ENCODE measurements around the gene COMMD10. TPM values are rescaled to one million over a fixed set of nuclear protein-coding genes. Genes with fewer than 3 reads are reported as not detected.

The COMMD10 gene
- total and polyA plus RNA-seq, 2 of the 4 experiments (the other 2 are of a cell fraction), result 12.8 to 20.4 TPM

DNA sequence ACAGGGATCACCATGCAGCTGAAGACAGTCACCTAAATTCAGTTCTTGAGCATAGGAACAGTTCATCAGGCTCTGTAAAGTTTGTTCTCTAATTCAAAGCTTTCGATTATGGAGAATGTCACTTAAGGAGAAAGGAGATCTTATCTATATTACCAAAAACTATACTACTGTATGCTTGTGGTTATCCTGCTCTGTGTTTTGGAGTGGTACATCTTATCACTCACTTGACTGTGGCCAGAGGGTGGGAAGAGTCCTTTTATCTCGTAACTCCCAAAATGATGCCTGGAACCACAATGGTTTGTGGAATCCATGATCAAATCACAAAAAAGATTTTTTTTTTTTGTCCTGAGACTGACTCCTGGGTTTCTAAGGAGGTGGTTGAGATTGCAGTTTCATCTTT, 230.7 kb downstream of the COMMD10 start:
- no peak overlapping the region for H3K56ac ChIP-seq (ENCODE audit: extremely low read depth, insufficient read depth, low read length)
- no peak overlapping the region for H3K4me2 ChIP-seq (ENCODE audit: low read depth, low read length)
- no peak overlapping the region for H4K8ac ChIP-seq (ENCODE audit: low read depth in 2 of 2, low read length in 2 of 2)
- no peak overlapping the region for H3K18ac ChIP-seq (ENCODE audit: low read depth, low read length)
- H2BK120ac ChIP-seq (ENCODE audit: low read depth, low read length), result no peak overlapping the region
- H2BK5ac ChIP-seq (ENCODE audit: low read depth, low read length, poor library complexity, severe bottlenecking), result no peak overlapping the region
- dilution Hi-C loops (cut with HindIII; ENCODE audit: low sequenced_read_pairs, unreplicated experiment), result no loop called here
- no peak overlapping the region for H2BK15ac ChIP-seq (ENCODE audit: low read depth, low read length)
- no peaks in the 10 kb centered on the region for H3K36me3 ChIP-seq (ENCODE audit: control insufficient read depth, insufficient read depth, low read length)
- no peak overlapping the region for H3K4ac ChIP-seq (ENCODE audit: low read depth, low read length)
- H3K27ac ChIP-seq (ENCODE audit: insufficient read depth, low read length), result no peak overlapping the region
- no peak overlapping the region for H2AK9ac ChIP-seq (replicated peaks; ENCODE audit: low read depth, low read length, poor library complexity)
- ATAC-seq (ENCODE audit: low read depth), result no peak
- no peak overlapping the region for H2BK20ac ChIP-seq (ENCODE audit: low read depth, low read length)
- no peak overlapping the region for H2AFZ ChIP-seq (replicated peaks; ENCODE audit: low read length, poor library complexity)
- DNase-seq, result no peak
- no peaks in the 10 kb centered on the region for H4K20me1 ChIP-seq (ENCODE audit: insufficient read depth, low read length)
- ChIA-PET CTCF (no interaction called here), POLR2A (ENCODE audit: unreplicated experiment) (no interaction called here)
- H3K9ac ChIP-seq (ENCODE audit: low read depth, low read length), result no peak overlapping the region
- no peak overlapping the region for H4K91ac ChIP-seq (ENCODE audit: insufficient read depth, low read depth, low read length)
- H3K27me3 ChIP-seq (ENCODE audit: control insufficient read depth, insufficient read depth, low read length), result no peaks in the 10 kb centered on the region
- in situ Hi-C loops (cut with MboI; ENCODE audit: low sequenced_read_pairs), result no loop called here
- H3K9me1 ChIP-seq (ENCODE audit: insufficient read depth, low read length), result no peaks in the 10 kb centered on the region
- TF ChIP-seq BHLHE40 (IDR thresholded peaks at IDR 0.05; ENCODE audit: low read depth, low read length), result no peak
- TF ChIP-seq CHD1 (IDR thresholded peaks at IDR 0.05; ENCODE audit: low read depth, low read length), result no peak
- TF ChIP-seq RCOR1 (IDR thresholded peaks at IDR 0.05; ENCODE audit: insufficient replicate concordance, low read length), result no peak
- no peak for TF ChIP-seq MAZ (IDR thresholded peaks at IDR 0.05; ENCODE audit: borderline replicate concordance, low read depth, low read length)
- no peak for TF ChIP-seq CTCF (conservative IDR thresholded peaks at IDR 0.05; ENCODE audit: low read depth, low read length)
- TF ChIP-seq MAFK (IDR thresholded peaks at IDR 0.05; ENCODE audit: low read depth, low read length), result no peak
- TF ChIP-seq FOS (IDR thresholded peaks at IDR 0.05; ENCODE audit: low read depth, low read length), result no peak
- no peak for TF ChIP-seq RFX5 (IDR thresholded peaks at IDR 0.05; ENCODE audit: low read depth, low read length)
- no peak for TF ChIP-seq POLR2A (IDR thresholded peaks at IDR 0.05; ENCODE audit: low read depth, low read length)
- TF ChIP-seq NFE2L2 (IDR thresholded peaks at IDR 0.05; ENCODE audit: low read depth, low read length), result no peak
- no peak for TF ChIP-seq CEBPB (IDR thresholded peaks at IDR 0.05; ENCODE audit: low read depth, low read length)
- TF ChIP-seq SMC3 (IDR thresholded peaks at IDR 0.05; ENCODE audit: low read depth, low read length), result no peak
- no peak for TF ChIP-seq RAD21 (IDR thresholded peaks at IDR 0.05; ENCODE audit: low read length)
- TF ChIP-seq, protein P1, sequence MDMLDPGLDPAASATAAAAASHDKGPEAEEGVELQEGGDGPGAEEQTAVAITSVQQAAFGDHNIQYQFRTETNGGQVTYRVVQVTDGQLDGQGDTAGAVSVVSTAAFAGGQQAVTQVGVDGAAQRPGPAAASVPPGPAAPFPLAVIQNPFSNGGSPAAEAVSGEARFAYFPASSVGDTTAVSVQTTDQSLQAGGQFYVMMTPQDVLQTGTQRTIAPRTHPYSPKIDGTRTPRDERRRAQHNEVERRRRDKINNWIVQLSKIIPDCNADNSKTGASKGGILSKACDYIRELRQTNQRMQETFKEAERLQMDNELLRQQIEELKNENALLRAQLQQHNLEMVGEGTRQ (IDR thresholded peaks at IDR 0.05; ENCODE audit: low read depth, low read length), result no peak
- TF ChIP-seq ELK1 (IDR thresholded peaks at IDR 0.05; ENCODE audit: borderline replicate concordance, low read depth, low read length), result no peak
- no peak overlapping the region for H3K23ac ChIP-seq (ENCODE audit: low read depth, low read length)
- no peak overlapping the region for H4K5ac ChIP-seq (ENCODE audit: low read depth, low read length)
- H2AK5ac ChIP-seq (ENCODE audit: low read depth, low read length), result no peak overlapping the region
- H3K9me3 ChIP-seq (ENCODE audit: control insufficient read depth, insufficient read depth, low read length), result peaks cover 2% of the 10 kb centered on the region; the same call in 1 of the 2 replicates
- H3K14ac ChIP-seq (replicated peaks; ENCODE audit: low read depth, low read length), result no peak overlapping the region
- WGBS, 2 experiments (ENCODE audit: extremely low coverage in 2 of 2, insufficient read length in 1 of 2), result no CpG with 5 or more reads among the region's 2 CpGs
- no TSS peak for BruUV-seq (replicated peaks)
- H3K4me1 ChIP-seq (ENCODE audit: control insufficient read depth, insufficient read depth, low read length), result no peaks in the 10 kb centered on the region
- H3K4me3 ChIP-seq (ENCODE audit: insufficient read depth, low read depth, low read length), result no peak overlapping the region
- intact Hi-C loops (cut with micrococcal nuclease), result no loop called here
- no peaks in the 10 kb centered on the region for H3K79me1 ChIP-seq (ENCODE audit: low read depth in 1 of 2, low read length in 2 of 2)

All from IMR-90 (cell line).